Neural progenitor cell (in vitro differentiated cells): ENCODE results near the gene RAD51B.

Experiments used
- EZH2 ChIP-seq: fragments of 200-600 bp; sonication (generic); IDR thresholded peaks from 2 replicates; pipeline ENCODE4 v1.6.1; 2017; ENCODE audit warnings: antibody characterized with exemption, mild to moderate bottlenecking, moderate library complexity
- TF ChIP-seq, protein P1 (sequence below): fragments of 200-600 bp; sonication (generic); IDR thresholded peaks from 2 replicates; pipeline ENCODE4 v1.5.1; 2017; ENCODE audit warnings: antibody characterized with exemption, mild to moderate bottlenecking

DNA sequence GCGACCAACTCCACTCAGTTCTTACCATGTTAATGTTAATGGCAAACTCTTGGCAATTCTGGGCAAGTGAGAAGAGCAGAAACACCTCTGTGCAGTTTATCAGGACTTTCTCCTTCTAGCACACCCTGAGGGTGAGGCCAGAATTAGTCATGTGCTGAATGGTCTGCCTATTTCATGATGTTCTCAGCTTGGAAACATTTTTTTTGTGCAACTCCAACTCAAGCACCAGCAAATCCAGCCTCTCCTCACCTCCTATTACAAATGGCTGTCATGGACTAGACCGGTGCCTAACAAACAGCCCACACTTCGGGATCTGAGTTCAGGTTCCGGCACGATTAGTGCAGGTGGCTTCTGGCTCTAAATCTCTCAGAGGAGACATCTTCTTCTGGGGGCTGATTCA, 727.3 kb downstream of the RAD51B start:
- TF ChIP-seq, protein P1, sequence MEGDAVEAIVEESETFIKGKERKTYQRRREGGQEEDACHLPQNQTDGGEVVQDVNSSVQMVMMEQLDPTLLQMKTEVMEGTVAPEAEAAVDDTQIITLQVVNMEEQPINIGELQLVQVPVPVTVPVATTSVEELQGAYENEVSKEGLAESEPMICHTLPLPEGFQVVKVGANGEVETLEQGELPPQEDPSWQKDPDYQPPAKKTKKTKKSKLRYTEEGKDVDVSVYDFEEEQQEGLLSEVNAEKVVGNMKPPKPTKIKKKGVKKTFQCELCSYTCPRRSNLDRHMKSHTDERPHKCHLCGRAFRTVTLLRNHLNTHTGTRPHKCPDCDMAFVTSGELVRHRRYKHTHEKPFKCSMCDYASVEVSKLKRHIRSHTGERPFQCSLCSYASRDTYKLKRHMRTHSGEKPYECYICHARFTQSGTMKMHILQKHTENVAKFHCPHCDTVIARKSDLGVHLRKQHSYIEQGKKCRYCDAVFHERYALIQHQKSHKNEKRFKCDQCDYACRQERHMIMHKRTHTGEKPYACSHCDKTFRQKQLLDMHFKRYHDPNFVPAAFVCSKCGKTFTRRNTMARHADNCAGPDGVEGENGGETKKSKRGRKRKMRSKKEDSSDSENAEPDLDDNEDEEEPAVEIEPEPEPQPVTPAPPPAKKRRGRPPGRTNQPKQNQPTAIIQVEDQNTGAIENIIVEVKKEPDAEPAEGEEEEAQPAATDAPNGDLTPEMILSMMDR: no peak
- TF ChIP-seq EZH2: no peak
